Measurements from ENCODE around the gene APPL2.
A peak's percentile ranks its signal among the peaks of the same experiment; 100 is the strongest.

The APPL2 gene, protein sequence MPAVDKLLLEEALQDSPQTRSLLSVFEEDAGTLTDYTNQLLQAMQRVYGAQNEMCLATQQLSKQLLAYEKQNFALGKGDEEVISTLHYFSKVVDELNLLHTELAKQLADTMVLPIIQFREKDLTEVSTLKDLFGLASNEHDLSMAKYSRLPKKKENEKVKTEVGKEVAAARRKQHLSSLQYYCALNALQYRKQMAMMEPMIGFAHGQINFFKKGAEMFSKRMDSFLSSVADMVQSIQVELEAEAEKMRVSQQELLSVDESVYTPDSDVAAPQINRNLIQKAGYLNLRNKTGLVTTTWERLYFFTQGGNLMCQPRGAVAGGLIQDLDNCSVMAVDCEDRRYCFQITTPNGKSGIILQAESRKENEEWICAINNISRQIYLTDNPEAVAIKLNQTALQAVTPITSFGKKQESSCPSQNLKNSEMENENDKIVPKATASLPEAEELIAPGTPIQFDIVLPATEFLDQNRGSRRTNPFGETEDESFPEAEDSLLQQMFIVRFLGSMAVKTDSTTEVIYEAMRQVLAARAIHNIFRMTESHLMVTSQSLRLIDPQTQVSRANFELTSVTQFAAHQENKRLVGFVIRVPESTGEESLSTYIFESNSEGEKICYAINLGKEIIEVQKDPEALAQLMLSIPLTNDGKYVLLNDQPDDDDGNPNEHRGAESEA

DNA sequence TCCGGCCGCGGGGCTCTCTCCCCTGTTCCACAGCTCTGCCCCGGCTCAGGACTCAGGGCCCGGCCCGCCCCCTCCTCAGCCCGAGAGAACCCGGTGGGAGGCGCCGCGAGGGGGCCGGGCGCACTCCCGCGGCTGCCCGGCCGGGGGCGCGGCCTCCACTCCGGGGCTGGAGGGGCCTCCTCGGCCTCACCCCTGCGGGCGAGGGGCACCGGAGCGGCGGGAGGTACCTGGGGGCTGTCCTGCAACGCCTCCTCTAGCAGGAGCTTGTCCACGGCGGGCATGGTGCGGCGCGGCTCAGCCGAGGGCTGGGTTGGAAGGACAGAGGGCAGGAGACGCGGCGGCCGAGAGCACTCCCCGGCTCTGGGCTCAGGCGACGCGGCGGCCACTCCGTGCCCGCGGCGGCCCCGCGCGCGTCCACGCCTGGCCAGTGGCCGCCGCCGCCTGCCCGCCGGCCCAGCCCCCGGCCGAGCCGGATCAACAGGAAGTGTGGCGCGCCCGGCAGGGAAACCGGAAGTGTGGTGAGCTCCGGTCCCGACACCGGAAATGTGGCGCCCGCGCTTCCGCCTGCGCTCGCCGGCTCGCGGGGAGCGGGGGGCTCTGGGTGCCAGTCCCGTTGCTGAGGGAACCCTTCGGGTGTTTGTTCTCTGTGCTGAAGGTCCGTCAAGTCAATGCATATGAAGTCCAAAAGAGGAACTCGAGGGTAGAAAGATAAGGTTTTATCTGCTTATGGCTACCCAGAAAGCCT, at the start of gene APPL2:
TSS of gene APPL2 (minus strand) at position 443 of the 745 bp plus-strand sequence. CDS start at position 281, 162 bp downstream.
- DNase-seq, result peak; percentile 54

DNA sequence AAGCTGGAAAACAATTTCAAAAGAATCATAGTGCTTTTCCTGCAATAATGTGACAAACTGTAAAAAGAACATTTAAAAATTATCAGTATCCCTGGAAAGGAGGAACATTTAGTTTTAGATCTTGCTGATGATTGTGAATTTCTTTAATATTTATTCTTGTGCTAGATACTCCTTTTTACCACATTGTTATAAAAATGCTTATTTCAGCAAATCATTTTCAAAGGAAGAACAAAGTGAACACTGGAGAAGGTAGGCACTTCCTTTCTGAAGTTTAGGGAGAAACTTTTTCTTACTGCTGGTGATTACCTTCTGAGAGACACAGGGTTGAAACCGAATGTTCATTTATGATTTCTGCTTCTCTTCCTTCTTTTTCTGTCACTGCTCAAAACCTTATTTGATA, 49.4 kb upstream of the APPL2 start:
- DNase-seq, result no peak

DNA sequence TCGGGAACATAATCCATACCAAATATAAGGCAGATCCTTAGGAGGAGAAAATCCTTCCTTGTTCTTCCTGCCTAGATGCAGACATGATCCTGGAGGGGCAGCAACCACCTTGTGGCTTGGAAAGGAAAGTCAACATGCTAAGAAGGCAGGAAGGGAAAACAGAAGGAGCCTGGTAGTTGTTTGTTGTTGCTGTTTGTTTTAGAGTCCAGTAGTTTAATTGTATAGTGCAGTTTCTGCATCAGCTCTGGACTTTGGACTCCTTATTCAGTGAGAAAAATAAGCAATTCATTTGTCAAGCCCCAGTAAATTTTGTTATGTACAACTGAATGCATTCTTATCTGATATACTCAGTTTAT, 45.7 kb upstream of the APPL2 start:
- no peak for DNase-seq

DNA sequence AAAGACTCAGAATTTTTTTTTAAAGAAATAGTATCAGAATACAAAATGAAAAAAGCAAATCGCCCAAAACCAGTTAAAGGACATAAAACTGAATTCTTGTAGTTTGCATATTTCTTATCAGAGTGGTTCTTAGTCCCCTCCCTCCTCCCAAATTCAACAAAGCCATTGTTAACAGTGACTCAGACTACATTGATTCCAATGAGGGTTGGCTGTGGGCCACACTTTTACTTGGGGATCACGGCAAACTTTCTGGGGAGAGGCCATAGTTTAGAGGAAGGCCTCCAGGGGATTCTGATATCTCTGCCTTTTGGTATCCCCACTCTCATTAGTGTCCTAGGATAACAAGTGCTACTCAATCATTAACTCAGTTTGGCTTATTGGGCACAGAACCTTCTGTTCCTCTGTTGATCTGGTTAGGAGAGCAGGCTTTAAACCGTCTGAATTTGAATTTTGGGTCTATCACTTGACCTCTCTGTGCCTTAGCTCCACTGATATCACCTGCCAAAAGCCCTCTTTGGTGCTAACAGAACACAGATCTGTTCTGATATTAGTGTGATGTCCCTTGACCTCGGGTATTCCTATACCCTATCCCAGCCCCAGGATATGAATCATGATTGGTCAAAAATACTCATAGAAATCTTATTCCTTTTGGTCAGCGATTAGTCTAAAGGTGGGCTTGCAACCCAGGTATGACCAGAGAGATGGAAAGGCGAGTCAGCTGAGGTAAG, 45.2 kb upstream of the APPL2 start:
- DNase-seq, result no peak

DNA sequence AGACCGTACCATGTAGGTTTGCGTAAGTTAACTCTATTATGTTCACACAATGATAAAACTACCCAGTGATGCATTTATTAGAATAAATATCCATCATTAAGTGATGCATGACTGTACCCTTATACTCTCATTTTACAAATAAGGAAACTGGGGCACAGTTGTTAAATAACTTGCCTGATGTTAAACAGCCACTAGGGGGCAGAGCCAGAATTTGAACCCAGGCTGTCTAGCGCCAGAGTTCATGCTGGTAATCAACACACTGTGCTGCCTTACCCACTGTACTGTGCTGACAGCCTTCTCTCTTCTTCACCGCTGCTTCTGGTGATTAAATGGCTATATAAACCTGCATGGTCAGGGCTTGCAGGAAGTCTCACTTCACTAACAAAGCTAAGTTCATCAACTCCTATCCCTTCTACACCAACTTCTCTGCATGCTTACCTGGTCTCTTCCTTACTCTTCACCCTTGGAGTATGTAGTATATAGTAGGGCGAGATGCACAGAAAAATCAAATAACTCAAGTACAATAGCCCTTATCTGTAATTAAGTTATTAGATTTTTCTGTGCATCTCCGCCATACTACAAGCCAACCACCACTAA, 43.6 kb upstream of the APPL2 start:
- DNase-seq, result no peak

DNA sequence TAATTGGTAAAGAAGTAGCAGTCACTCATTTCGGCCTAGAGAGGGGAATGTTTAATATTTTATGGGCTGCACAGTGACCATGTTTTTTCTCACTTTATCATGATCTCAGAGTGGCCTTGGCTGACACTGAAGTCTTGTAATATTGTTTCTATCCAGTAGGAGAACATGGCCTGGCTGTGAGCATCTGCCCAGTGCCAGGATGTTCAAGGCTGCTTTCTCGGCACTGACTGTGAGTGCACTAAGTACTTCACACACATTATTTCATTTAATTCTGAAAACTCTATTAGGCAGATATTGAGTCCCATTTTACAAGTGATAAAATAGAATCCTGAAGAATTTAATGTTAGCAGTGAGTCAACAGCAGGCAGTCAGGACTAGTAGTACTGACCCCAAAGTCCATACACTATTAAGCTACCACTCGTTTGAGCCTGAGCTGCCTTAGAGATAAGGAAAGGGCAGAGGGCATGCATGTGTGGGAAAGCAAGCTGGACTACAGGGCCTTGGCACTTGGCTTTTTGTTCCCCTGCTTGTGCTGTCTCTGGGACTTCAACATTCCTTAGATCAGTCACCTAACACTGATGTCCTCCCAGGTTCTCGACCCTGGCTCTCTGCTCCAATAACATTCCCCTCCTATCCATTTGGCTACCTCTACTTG, 42.2 kb upstream of the APPL2 start:
- no peak for DNase-seq

DNA sequence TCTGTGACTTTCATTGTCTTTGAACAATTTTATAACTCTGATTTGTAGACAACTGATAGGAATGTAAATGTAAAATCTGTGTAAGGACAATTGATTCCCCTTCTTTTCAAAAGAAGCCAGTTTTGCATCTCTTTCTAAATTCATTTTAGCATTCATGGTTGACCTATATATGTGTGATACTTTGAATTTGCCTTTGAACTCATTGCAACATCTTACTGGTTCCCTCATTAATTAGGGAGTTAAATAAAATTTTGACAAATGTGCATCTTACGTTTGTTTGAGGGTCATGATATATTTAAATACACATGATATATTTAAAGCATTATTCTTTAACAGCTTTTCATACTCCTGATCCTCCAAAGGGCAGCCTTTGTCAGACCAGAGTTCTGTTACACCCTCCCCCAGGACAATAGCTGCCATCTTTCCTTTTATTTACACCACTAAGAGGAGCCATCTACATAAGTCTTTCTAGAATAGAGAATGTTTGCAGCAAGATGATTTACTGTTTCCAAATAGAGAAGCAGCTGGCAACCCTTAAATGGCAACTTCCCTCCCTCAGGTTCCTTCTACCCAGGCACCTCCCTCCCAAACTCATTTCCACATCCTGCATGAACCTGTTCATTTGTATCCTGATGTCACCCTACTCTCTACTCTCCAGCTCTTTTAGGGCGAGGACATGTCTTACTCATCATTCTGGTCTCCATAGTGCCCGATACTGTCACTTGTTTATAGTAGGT, 40.2 kb upstream of the APPL2 start:
- DNase-seq, result no peak

DNA sequence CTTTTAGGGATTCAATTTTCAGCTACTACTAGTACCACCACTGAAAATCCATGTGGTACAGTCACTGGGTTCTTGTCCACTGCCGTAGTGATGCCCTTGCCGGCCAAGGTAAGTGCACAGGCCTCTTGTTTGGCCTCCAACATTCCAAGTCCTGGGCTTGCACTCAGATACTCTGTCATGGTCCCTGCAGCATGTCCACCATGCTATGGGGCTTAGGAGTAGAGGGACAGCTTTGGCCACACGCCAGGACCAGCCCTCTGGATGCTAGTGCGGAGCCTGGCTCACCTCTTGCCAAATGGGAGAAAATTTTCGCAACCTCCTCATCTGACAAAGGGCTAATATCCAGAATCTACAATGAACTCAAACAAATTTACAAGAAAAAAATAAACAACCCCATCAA, 38.6 kb upstream of the APPL2 start:
- DNase-seq, result no peak

DNA sequence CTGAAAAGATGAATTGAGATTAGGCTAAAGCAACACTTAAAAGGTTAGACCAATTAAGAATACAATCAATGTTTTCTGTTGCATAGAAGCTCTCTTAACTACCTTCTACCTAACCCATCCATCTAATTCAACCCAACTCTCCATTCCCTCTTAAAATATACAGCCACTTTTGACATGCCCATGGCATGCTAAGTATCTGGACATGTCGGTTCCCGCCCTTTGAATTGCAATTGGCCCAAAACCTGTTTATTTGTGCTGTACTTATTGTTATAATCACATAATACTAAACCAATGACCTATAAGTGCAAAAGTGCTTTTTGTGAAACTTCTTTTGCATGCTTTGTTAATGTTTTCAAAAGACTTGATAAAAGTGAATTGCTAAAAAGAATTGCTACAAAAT, 37.6 kb upstream of the APPL2 start:
- DNase-seq, result no peak

DNA sequence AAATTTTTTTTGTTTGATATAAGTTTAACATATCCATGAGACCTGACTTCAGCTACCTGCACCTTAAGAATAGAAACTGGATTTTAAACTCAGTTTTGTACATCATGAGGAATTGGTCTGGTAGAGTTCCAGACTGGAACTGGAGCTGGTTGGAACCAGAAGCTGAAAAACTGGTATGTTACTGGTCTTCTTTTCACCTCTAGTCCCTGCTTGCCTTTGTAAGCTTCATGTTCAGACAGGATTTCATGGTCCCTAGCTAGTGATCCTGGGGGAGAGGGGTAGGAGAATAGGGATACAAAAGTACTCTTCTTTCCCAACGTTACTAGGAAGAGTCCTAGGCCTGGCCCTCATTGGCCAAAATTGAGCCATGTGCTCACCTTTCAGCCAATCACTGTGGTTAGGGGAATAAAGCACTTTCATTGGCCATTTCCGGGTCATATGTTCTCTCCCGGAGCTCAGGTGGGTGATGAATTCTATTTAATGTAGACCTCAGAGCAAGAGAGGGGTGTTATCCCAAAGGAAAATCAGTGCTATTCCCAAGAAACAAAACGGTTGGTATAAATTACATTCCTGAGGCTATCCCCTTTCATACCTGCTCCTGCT, 36.9 kb upstream of the APPL2 start:
- no peak for DNase-seq

DNA sequence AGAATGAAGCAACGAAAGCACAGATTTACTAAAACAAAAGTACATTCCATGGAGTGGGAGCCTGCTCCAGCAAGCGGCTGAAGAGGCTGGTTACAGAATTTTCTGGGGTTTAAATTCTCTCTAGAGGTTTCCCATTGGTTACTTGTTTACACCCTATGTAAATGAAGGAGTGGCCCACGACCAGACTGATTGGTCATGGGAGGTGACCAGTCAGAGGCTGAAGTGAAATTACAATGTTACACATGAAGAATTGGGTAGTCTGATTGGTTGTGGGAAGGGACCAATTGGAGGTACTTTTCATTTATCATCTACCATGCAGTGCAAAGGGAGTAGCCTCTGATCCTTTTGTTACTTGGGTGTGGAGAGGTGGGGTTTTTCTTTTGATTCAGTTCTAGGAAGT, 36.2 kb upstream of the APPL2 start:
- DNase-seq, result no peak

DNA sequence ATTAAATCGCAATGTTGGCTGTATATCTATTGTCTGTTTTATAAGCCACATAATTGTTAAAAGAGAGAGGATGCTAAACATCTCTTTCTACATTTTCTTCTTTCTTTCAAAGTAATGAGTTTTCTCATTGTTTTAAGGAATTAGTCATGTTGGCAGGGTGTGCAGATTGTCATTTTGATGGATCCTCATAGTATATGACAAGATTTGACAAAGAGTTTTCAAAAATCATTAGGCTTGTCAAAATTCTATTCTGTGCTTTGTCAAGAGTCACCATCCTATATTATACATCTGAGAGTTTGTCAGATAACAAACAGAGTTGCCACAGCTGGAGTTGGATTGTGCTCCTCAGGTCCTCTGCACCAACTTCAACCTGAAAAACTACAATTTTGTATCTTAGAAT, 35.4 kb upstream of the APPL2 start:
- no peak for DNase-seq

DNA sequence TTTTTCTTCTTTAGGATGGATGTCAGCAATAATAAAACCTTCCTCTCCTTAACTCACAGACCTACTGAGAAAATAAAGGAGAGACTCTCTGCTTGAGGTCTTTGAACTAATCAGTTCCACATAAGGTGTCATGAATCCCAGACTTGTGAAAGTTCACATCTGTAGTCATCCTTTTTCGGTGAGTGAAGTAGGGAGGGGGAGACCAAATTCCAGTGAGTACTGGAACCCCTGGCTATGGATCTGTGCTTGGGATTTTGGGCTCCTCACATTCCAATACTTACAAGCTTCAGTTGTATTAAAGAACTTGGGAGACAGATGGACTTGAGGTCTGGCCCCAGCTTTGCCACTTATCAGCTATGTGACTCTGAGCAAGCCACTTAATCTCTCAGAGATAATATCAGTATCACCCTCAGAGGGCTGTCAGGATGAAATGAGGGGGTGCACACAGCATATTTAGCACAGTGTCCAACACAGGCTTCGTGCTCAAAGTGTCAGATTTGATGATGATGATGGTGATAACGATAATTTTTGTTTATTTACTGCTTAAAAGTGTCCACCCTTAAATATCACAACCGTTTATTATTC, 34.8 kb upstream of the APPL2 start:
- no peak for DNase-seq

DNA sequence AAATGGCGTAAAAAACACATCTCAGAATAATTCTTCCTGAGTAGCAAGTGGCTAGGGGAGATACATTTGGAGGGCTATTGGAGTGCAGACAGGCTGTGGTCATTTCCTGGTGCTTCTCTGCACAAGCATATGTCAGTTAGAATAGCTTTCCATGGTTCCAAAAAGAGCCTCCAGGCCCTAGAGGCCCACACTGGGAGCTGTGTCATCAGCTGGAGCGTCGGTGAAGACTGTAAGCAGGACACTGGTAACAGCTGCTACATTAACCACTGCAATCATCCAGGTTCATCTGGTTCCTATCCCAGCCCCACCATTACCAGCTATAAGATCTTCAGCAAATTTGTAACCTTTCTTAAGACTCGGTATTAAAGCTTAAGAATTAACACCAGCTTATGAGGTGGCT, 31.7 kb upstream of the APPL2 start:
- DNase-seq, result no peak

DNA sequence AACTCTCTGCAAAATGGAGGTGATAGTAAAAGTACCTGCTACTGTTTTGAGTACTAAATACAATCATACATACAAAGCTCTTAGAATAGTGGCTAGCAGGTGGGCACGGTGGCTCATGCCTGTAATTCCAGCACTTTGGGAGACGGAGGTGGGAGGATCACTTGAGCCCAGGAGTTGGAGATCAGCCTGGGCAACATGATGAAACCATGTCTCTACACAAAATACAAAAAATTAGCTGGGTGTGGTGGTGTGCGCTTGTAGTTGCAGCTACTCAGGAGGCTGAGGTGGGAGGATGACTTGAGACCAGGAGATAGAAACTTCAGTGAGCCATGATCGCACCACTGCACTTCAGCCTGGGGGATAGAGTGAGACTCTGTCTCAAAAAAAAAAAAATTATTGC, 28.8 kb upstream of the APPL2 start:
- DNase-seq, result no peak

DNA sequence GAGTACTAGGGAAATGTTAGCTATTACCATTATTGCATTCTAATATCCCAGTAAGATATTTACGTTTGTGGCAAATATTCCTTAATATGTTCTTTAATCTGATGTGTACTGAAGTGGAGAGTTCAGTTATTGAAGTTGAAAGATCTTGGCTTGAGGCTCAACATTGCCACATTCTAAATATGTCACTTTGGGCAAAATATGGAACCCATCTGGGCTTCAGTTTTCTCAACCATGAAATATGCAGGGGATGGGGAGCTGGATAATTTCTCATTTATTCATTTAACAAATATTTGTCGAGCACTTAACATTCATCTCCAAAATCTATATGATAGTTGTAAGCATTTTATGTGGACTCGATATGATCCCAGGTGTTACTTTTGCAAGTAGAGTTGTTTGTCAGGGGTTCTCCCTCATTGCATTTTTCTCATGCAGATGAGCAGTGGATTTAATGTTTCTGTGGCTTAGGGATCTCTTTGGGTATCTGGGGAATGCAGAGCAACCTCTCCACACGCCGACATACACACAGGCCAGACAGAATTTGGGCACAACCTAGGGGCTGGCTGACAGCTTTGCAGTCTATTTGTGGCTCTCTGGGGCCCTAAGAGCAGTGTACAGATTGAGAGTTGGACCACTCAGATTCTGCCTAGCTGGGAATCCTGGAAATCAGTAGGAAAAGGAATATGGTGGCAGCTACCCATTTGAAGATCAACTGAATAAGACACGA, 26.6 kb upstream of the APPL2 start:
- no peak for DNase-seq

DNA sequence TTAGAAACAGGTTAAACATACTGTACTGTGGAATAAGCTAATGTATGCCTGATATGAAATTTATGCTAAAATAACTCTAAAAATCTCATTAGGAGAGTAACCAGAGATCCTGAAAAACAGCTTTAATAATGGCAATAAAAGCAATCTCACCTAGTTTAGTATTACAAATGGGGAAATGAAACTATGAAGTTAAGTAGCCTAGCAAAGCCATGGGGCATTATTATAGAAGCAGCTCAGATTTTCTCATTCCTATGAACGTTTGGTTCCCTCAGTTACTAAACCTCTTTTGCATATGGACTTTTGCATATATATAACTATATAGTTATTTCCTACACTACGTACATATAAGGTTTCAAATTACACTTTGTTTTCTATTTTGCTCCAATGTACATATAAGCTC, 25.0 kb upstream of the APPL2 start:
- no peak for DNase-seq

DNA sequence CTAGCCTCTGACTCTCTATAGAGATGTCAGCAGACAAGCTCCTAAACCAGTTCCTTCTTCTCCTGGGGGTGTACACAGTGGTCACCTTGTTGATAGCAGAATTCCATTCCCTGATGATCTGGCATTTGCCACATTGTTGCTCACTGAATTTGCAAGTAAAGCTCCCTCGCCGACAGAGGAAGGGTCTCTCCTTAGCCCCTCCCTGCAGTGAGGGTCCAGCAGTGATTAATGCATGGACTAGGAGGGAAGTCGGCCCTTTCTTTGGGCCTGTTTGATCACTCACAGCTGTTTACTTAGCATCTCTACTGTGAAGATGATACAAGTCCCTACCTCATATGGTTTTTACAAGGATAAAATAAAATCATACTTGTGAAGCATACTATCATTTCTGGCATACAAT, 23.3 kb upstream of the APPL2 start:
- no peak for DNase-seq

DNA sequence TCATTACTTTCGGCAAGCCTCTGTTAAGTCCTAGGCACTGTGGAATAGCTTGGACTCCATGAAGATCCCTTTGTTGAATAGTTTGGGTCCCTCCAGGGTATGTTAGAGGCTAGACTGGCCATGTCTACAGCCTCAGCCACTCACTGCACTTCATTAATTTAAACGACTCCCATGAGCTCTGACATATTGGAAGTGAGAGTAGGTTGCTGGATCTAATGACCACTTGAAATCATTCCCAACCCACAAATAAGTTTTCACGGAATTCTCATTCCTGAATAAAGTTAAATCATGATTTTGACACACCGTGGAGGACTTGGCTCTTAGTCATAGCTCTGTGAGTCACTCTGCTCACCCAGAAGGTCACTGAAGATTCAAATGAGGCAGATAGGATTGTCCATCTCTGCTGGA, 21.4 kb upstream of the APPL2 start:
- no peak for DNase-seq

DNA sequence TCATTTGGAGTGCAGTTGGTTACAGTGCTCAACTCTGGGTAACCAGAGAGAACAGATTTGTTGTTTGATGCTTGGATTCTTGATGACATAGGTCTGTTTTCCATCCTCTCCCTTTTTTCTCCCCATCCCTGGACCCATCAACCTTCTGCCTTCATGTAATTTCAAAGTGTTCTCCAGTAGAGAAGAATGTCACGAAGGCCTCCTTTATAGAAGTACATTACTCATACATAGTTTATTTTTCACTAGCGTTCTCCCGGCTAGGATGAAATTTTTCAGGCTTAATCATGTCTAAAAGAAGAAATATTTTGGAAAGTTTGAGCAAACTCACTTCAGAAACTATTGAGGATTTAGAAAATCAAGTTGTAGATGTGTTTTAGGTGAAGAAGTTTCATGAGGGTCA, 20.9 kb upstream of the APPL2 start:
- no peak for DNase-seq

Measured in NCI-H524 treated with DMSO at 0.1 percent for 48 hours (cell line).